ENCODE measurements around the gene ASB15. TPM values are rescaled to one million over a fixed set of nuclear protein-coding genes. Genes with fewer than 3 reads are reported as not detected.

The ASB15 gene
- total and polyA plus RNA-seq, 2 of the 8 experiments (the other 6 are each of a cell fraction or from before 2014, with no cell fraction given) = not detected

DNA sequence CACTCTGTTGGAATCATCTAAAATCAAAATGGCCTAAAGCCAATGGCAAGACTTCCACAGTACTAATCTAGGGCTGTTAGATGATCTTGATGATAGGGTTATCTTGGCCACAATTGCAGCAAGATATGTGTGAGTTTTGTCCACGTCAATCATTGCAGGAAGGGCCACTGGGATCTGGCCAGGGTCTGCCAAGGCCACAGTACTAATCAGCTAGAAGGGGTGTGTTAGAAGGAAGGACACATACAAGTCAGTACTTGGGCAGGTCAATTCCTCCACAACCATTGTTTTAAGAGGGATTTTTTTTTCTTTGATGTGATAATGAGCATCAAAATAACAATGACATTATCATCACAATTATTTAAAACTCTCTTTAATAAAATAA, 55.7 kb downstream of the ASB15 start:
- Histone ChIP-seq H2BK12ac (ENCODE audit: low read depth, low read length) (no peak overlapping the region), H3K27ac (ENCODE audit: low read depth, low read length) (no peak overlapping the region), H3K79me1 (ENCODE audit: low read depth, low read length) (no peaks in the 10 kb centered on the region), H3K23me2 (ENCODE audit: low read depth, low read length) (no peaks in the 10 kb centered on the region), H3K56ac (replicated peaks; ENCODE audit: insufficient read length, low read depth, low read length) (no peak overlapping the region), H3K79me2 (ENCODE audit: control insufficient read depth in 1 of 2, insufficient read depth in 2 of 2, low read length in 2 of 2) (no peaks in the 10 kb centered on the region), H2BK15ac (ENCODE audit: low read length) (no peak overlapping the region), H3K4ac (replicated peaks; ENCODE audit: insufficient read length, low read depth, low read length) (no peak overlapping the region), H3K18ac (ENCODE audit: extremely low read depth, low read length) (no peak overlapping the region), H3K4me2 (ENCODE audit: insufficient read depth in 1 of 2, low read depth in 2 of 2, low read length in 2 of 2) (no peak overlapping the region), H2BK5ac (ENCODE audit: low read depth, low read length) (no peak overlapping the region), H3K23ac (ENCODE audit: insufficient read length) (no peak overlapping the region), H2AK5ac (ENCODE audit: low read depth, low read length) (no peak overlapping the region), H4K5ac (ENCODE audit: insufficient read length, low read depth, low read length) (no peak overlapping the region), H4K91ac (replicated peaks; ENCODE audit: insufficient read length, low read length) (no peak overlapping the region), H2BK20ac (ENCODE audit: low read length) (no peak overlapping the region), H4K8ac (ENCODE audit: extremely low read depth, insufficient read depth, low read length) (no peak overlapping the region), H3K9me3 (ENCODE audit: insufficient read depth in 2 of 2, low read depth in 1 of 2, low read length in 1 of 2) (peaks cover 0 to 2% of the 10 kb centered on the region in 2 experiments; a peak in 1 of 4 replicates), H3K27me3 (replicated peaks in 1 of 4; ENCODE audit: control insufficient read depth in 3 of 4, extremely low read depth in 1 of 4, insufficient read depth in 3 of 4, low read length in 3 of 4) (no peaks in the 10 kb centered on the region), H3K9ac (replicated peaks in 1 of 4; ENCODE audit: extremely low read depth in 1 of 4, low read depth in 3 of 4, low read length in 3 of 4) (no peak overlapping the region), H4K20me1 (replicated peaks in 1 of 2; ENCODE audit: control insufficient read depth in 1 of 2, insufficient read depth in 2 of 2, low read length in 2 of 2) (no peaks in the 10 kb centered on the region), H2BK120ac (replicated peaks; ENCODE audit: low read depth, low read length) (no peak overlapping the region), H3K4me3 (ENCODE audit: extremely low read depth in 1 of 4, insufficient read depth in 2 of 4, low read depth in 3 of 4, low read length in 4 of 4) (no peak overlapping the region), H3K14ac (ENCODE audit: insufficient read length) (no peak overlapping the region), H2AFZ (ENCODE audit: low read length) (no peak overlapping the region), H3K4me1 (replicated peaks in 1 of 4; ENCODE audit: control insufficient read depth in 3 of 4, insufficient read depth in 4 of 4, low read length in 3 of 4) (peaks cover 0 to 2% (median 0%) of the 10 kb centered on the region in 4 experiments; a peak in 1 of 7 replicates), H3K36me3 (ENCODE audit: control insufficient read depth in 2 of 4, insufficient read depth in 4 of 4, low read length in 3 of 4) (no peaks in the 10 kb centered on the region)
- 90% methylated on average over 1 of the region's 1 CpG; no CpG with 5 or more reads in 1 of the 2 experiments for WGBS, 2 experiments (ENCODE audit: extremely low coverage in 1 of 2, insufficient coverage in 1 of 2, insufficient read length in 1 of 2, insufficient replicate concordance in 2 of 2, low coverage in 1 of 2, low lambda C conversion rate in 2 of 2, missing lambda C conversion rate in 1 of 2)
- CTCF ChIA-PET (ENCODE audit: partially characterized antibody) = interaction anchor here (0.6 to 1.2 kb wide), 6 partner anchors 9 to 215 kb away, joined by 3 to 5 read pairs (median 3); no protein-coding TSS in a partner anchor
- TF ChIP-seq, protein P1, sequence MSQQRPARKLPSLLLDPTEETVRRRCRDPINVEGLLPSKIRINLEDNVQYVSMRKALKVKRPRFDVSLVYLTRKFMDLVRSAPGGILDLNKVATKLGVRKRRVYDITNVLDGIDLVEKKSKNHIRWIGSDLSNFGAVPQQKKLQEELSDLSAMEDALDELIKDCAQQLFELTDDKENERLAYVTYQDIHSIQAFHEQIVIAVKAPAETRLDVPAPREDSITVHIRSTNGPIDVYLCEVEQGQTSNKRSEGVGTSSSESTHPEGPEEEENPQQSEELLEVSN (IDR thresholded peaks at IDR 0.05) = no peak
- no peak for TF ChIP-seq PHF8 (conservative IDR thresholded peaks at IDR 0.05; ENCODE audit: low read depth, low read length)
- DNase-seq (ENCODE audit: low read depth in 1 of 2, low spot score in 2 of 2) (no peak), FAIRE-seq (no peak)
- POLR2A ChIA-PET (ENCODE audit: partially characterized antibody) = no interaction called here
